ENCODE measurements around the gene MASTL.

GRCh38 chr10:27230022-27230421 lies 74.9 kb downstream of the MASTL start:
- TF ChIP-seq, protein P1, sequence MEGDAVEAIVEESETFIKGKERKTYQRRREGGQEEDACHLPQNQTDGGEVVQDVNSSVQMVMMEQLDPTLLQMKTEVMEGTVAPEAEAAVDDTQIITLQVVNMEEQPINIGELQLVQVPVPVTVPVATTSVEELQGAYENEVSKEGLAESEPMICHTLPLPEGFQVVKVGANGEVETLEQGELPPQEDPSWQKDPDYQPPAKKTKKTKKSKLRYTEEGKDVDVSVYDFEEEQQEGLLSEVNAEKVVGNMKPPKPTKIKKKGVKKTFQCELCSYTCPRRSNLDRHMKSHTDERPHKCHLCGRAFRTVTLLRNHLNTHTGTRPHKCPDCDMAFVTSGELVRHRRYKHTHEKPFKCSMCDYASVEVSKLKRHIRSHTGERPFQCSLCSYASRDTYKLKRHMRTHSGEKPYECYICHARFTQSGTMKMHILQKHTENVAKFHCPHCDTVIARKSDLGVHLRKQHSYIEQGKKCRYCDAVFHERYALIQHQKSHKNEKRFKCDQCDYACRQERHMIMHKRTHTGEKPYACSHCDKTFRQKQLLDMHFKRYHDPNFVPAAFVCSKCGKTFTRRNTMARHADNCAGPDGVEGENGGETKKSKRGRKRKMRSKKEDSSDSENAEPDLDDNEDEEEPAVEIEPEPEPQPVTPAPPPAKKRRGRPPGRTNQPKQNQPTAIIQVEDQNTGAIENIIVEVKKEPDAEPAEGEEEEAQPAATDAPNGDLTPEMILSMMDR (IDR thresholded peaks at IDR 0.05) = no peak
- TF ChIP-seq, protein P2, sequence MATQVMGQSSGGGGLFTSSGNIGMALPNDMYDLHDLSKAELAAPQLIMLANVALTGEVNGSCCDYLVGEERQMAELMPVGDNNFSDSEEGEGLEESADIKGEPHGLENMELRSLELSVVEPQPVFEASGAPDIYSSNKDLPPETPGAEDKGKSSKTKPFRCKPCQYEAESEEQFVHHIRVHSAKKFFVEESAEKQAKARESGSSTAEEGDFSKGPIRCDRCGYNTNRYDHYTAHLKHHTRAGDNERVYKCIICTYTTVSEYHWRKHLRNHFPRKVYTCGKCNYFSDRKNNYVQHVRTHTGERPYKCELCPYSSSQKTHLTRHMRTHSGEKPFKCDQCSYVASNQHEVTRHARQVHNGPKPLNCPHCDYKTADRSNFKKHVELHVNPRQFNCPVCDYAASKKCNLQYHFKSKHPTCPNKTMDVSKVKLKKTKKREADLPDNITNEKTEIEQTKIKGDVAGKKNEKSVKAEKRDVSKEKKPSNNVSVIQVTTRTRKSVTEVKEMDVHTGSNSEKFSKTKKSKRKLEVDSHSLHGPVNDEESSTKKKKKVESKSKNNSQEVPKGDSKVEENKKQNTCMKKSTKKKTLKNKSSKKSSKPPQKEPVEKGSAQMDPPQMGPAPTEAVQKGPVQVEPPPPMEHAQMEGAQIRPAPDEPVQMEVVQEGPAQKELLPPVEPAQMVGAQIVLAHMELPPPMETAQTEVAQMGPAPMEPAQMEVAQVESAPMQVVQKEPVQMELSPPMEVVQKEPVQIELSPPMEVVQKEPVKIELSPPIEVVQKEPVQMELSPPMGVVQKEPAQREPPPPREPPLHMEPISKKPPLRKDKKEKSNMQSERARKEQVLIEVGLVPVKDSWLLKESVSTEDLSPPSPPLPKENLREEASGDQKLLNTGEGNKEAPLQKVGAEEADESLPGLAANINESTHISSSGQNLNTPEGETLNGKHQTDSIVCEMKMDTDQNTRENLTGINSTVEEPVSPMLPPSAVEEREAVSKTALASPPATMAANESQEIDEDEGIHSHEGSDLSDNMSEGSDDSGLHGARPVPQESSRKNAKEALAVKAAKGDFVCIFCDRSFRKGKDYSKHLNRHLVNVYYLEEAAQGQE (IDR thresholded peaks at IDR 0.05; ENCODE audit: insufficient read depth in 1 of 2, low read depth in 2 of 2, low read length in 1 of 2) = no peak
